Fibroblast of skin of left quadriceps (primary cell): ENCODE data around the gene SNTG2.
"Not testable (repeated sequence)": the region's sequence is repeated elsewhere in the genome, so short reads cannot be mapped to it uniquely, and the experiment has no call there.

Source experiments
- DNase-seq, 2 experiments: peaks; one replicate each; pipeline ENCODE4 v3.0.0-alpha.2; 2013; ENCODE audit warnings: low read depth in 2 of 2

Gene SNTG2

DNA sequence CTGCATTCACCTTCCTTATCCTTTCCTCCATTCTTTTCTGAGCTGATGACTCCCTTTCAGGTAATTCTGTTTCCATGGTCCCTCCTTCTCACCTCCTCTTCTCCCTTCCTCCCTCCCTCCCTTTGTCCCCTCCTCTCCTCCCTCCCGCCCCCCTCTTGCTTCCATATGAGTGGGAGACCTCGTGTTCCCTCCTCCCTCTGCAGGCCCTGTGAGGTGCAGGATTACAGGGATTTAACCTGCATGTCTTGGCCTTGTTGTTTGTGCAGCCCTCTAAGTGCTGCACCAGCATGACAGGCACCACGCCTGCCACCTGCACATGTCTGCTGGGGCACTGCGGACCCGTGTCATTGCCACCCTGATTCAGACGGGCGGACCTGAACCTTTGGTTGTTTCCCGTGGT, 103.1 kb downstream of the SNTG2 start:
- no peak for DNase-seq

DNA sequence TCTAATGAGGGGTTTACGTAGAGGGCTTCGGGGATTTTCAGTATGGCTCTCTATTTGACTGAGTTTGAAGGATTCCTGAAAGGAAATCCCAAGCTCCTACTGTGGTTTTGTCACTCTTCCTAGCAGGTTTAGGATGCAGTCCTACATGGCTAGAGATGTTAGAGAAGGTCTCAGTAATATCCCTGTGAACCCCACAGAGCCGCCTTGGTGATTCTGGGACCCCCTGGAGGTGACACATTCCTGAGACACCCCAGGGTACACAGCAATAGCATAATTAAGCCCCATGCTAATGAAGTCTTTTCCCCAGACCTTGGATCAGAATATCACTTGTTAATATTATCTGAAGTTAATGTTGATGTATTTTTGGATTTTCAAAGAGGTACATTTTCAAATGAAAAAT, 103.8 kb downstream of the SNTG2 start:
- DNase-seq, result no peak

DNA sequence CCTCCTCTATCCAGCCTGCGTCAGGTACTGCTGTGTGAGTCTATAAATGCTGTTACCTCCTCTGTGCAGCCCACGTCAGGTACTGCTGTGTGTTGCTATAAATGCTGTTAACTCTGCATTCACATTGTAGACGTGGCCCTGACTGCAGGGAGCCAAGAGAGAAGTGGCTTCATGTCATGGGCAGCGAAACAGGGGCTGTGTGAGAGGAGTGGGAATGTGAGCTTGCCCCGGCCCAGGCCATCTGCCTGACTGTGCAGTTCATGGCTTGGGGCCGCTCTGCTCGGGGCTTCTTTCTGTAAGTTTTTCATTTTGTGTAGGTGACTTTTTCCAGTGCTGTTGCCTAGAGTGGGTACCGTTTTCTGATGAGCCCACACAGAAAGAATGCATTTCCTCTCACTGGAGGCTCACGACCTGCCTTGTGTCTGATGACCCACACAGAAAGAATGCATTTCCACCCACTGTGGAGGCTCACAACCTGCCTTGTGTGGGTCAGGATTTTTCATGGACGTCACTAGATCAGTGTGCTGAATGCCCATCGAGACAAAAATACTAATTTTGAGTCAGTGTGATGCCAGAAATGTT, 104.5 kb downstream of the SNTG2 start:
- peak; percentile 48 to 58 for DNase-seq

DNA sequence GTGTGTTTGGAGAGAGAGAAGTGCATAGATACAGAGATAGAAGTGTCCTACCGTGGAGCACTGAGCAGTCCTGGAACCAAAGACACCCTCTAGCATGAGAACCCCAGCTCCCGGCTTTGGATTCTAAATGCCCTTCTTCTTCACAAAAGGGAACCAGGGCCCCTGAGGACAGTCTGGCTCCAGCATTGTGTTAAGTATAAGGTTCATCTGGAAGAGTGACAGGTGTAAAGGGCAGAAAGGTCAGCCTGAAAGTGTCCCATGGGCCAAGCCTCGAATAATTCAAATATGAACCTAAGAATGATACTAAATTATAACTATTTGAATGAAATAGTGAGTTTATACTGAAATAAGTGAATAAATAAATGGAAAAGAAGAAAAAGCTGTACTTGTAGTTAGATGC, 109.7 kb downstream of the SNTG2 start:
- no peak for DNase-seq

DNA sequence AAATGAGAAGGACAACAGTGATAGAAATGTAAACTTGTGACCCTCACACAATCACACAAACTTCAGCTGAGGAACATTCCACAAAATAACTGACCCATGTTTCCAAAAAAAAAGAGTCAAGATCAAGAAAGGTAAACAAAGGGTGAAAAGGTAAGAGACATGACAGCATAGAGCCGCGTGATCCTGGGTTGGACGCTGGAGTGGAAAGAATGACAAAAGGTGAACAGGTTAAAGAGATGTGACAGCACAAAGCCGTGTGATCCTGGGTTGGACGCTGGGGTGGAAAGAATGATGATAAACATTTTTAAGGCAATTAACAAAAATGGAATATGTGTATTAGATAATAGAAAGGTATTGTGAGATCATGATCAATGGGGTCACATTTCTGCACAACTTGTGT, 110.3 kb downstream of the SNTG2 start:
- no peak for DNase-seq

DNA sequence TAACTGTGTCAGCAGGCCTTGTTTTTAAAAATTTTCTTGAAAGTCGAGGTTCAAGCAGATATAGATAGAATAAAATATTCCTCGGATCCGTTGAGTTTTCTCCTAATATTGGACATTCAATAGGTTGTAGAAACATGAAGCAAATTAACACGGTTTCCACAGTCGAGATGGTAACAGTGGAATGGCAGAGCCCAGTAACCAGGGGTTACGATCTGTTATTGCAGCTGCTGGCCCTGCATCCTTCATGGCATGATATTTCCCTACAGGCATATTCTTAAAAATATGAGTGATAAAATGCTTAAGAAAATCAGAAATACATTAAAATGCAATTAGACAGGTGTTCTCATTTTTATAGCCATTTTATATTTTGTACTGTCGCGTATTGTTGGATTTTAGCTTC, 117.6 kb downstream of the SNTG2 start:
- DNase-seq, result no peak

DNA sequence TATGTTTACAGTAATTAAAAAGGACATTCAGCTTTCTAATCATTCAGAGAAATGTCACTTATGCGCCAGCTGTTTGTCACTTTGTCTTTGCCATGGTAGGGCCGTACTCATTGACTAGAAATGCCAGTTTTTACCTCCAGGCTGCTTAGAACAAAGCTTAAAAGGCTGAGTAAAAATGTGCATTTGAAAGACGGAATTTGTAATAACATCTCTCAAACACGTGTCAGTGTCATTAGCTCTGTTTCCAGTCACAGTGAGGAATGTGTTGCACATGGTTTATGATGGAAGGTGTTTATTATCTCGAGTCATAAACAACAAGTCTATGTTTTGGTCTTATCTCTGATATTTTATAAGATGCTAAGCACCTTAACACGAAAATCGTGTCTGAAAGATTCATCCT, 118.2 kb downstream of the SNTG2 start:
- no peak for DNase-seq

DNA sequence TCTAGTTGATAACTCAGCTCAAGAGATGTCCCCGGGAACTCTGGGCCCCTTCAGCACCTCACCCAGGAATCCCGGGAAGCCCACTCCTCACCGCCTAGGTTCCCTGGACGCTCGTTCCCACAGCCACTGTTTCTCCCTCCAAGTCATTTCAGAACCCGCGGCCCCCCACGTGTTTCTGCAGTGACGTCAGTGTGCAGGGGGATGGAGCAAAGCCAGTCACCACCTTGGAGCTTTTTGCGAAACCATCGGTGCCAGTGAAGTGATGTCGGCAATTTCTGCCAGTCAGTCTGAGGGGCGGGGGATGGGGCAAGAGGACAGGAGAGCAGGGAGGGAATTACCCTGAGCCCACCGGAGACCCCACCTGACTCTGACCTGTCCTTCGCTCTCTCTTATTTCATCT, 119.2 kb downstream of the SNTG2 start:
- DNase-seq, result no peak

DNA sequence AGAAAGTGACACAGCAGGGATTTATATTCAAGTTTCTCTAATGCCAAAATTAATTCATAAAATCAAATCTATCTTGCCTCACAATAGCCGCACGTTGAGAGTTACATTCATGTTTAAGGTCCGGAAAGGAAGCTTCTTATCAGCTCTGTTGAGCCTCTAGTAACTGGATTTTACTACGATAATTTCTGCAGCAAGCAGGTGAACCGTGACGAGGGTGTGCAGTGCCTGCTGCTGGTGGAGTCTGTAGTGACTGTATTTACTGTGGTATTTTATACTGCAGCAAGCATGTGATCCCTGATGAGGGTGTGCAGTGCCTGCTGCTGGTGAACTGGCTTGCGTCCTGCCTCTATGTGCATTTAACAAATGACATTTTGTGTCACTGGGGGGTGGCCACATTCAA, 120.0 kb downstream of the SNTG2 start:
- no peak for DNase-seq

DNA sequence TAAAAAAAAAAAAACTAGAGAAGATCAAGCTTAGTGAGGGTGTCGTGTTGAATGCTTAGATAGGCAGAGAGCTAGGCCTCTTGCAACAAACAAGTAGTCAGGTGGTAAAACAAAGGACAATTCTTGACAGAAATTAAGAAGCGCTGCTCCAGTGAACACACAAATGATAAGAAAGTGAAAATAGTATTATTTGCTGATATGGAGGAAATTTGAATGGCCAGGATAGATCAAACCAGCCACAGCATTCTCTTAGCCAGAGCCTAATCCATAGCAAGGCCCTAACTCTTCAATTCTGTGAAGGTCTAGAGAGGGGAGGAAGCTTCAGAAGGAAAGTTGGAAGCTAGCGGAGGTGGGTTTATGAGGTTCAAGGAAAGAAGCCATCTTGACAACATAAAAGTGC, 121.0 kb downstream of the SNTG2 start:
- DNase-seq, result no peak

DNA sequence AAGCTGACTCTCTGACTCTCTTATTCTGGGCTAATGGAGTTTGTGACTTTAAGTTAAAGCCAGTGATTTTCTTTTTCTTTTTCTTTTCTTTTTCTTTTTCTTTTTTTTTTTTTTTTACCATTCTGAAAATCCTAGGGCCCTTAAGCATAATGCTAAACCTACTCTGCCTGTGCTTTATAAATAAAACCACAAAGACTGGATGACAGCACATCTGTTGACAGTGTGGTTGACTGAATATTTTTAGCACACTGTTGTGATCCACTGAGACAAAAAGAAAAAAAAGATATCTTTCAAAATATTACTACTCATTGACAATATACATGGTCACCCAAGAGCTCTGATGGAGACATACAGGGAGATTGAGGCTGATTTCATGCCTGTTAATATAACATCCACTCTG, 121.6 kb downstream of the SNTG2 start:
- no peak for DNase-seq

DNA sequence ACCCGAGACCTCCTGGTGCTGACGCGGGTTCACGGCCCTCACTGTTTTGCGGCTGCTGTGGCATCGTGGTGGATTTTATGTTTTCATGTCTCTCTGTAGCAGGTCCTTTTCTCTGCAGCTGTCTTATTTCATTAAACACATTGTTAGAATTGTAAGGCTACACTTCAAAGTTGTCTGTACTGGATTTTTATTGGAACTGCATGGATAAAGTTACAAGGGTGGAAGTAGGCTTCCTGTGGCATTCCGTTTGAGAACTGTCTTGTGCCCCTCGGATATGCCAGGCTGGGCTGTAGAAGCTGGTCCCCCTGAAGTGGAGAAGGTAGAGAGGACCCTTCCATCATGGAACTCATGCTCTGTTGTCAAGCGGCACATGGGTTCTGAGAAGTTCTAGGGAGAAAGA, 127.3 kb downstream of the SNTG2 start:
- no peak for DNase-seq

DNA sequence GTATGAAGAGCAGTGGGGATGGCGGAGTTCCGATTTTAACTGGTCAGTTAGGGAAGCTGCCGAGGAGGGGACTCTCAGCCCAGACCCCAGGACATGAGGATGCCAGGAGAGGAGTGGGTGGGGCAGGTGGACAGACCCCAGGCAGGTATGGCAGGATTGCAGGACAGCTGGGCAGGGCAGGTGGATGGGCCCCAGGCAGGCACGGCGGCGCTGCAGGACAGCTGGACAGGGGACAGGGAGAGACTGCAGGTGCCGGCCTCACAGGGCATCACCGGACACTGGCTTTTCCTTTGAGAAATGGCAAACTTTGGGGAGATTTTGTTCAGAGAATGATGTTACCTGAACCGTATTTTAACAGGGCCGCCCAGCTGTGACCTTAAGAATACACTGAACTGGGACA, 127.7 kb downstream of the SNTG2 start:
- no peak for DNase-seq

DNA sequence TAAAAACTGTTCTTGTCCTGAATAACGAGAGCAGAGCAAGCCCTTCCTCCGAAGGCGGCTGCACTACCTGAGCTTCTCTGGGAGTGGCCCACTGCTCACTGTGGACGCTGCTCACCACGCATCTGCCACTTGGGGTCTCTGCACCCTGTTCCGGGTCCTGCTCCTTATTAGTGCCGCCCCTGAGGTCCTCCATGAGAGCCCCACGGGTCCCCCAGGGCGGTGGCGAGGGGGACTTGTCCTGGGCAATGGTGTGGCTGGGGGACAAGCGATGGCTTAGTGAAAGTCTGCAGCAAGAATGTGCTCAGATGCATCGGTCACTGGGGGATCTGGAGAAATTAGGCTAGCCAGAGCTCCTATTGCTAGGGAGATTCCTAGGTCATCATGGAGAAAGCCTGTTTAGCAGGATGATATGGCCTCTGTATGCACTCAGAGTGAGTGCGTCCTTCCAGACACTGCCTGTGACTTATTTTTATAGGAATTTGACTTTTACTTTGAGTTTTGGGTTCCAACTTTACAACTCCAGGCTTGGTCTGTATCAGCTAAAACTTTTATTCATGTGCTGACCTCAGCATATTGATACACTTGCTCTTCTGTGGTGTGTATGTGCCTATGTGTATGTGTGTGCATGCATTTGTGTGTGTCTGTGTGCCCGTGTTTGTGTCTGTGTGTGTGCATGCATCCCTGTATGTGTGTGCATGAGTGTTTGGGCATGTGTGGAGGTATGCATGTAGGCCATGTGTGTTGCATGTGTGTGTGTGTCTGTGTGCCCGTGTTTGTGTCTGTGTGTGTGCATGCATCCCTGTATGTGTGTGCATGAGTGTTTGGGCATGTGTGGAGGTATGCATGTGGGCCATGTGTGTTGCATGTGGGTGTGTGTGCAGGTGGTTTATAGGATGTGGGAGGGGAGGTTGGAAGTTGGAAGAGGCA, 129.5 kb downstream of the SNTG2 start:
- no peak for DNase-seq

DNA sequence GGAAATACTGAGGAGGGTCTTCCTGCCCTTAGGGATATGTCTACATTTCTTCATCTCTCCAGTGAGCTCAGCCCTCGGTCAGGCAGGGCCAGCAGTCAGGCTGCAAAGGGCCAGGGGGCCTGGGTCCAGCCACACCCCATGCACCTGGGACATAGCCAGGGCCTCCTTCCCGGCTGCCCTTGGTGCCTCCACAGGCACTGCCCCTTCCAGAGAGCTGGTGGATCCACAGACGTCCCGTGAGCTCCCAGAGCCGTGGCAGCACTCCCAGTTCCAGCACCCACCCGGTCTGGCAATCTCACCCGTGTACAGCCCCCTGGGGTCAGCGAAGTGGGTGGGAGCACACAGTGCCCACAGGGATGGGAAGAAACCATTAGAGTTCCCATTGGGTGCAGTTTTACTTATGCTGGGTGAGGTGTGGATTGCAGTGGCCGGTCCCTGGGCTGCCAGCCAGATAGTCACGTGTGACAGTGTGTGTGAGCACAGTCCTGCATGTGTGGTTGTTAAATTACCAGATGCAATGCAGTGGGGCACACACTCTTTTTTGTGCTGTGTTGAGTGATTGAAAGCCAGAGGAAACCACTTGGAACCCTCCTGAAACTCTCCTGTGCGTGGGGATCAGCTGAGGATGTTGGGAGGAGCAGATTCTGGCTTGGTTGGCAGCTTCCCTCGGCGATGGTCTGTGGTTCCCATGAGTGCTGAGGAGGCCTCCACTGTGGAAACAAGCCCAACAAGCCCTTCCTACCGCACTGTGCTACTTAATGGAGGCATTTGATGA, 131.0 kb downstream of the SNTG2 start:
- DNase-seq, result peak; percentile 13 to 22

DNA sequence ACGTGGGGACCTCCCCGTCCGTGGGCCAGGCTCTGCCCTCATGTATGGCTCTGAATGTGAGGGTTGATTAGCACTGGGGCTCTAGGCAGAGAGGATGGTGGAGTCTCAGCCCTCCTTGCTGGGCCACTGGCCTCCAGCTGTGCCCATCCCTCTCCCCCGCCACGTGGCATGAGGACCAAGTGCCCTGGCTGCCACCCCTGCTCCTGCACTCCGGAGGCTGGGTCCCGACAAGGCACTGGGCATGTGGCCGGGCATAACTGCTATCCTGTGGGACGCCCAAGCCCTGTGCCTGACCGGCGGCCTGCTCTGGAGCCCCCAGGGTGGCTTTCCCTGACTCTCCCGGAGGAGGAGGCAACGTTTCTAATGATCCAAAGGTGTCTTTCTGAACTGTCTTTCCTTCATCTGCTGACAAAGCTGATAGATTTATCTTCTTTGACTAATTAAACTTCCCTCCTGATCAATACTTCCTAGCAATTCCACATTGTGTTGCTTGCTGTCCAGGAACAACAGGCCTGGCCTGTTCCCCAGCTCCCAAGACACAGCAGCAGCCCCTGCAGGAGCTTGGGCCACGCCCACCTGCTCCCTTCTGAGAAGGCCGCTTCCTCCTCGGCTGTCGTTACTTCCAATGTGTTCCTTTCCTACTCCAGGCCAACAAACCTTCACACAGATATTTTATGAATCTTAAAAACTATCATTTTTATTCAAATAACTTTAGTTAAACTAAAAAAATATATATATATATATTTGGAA, 132.0 kb downstream of the SNTG2 start:
- DNase-seq, result no peak

DNA sequence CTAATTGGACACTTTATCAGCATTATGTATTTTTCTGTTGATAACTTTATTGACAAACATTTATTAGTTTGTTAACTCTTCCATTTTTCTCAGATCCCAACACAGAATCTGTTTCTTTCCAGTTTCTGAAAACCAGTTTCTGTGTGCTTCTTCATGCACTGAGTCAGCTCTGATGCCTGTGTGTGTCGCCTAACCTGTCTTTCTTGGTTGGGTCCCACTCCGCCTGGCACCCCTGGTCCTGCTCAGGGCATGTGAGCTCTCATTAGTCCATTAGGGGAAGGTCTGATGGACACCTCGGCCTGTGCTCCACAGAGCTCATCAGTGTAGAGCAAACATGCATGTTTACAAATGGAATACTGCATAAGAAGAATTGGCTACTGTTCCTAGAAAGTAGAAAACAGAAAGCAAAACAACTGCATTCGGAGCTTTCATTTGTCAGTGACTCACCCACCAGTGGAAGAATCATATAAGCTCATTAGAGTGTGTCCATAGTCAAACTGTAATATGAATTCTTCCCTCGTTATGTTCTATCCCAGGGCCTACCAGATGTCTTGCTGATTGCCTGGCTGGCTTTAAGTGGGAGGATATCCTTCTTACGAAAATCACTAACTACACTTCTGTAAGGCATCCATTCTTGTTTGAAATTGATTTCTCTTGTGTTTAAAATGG, 137.7 kb downstream of the SNTG2 start:
- no peak for DNase-seq

DNA sequence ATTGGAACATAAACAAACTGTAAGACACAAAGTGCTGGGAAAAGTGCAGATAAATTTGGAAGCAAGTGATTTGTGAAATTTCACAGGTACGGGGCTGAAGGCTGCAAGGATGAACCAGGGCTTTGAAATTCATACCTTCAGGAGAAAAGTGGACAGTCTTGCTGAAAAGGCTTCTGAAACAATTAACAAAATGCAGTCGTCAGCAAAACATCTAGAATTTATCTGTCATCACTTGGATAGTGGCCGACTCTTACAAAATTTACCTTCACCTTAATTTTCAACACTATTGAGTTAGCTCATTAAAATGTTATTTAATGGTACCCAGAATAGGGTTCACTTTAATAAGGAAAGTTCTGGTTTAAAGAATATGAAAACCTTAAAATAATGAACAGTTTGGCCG, 138.3 kb downstream of the SNTG2 start:
- no peak for DNase-seq

DNA sequence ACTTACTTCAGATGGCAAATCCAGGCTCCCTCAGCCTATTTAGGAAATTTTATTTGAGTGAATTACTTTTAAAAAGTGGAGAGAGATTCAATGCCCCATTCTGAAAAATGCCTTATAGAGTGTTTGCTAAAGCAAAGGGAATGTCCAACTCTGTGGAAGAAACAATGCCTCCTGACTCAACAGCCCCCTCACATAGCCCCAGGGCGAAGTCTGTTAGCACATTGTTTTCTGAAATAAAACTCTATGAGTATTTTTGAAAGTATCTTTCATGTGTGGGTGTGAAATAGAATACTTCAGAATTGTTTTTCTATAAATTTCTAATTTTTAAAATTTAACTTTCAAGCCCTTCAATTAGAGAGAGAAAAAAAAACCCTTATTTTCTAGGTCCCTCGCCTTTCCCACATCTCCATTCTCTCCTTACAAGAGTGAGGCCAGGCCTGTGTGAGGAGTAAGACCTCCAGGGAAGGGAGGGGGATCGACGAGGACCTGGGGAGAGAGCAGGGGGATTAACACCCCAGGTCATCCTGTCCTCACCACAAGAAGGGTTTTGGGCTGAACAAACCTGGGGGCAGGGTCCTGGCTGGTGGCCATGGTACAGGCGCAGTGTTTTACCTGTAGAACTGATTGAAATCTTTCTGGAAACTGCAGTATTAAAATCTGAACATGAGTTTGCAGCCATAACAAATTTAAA, 141.4 kb downstream of the SNTG2 start:
- no peak for DNase-seq

DNA sequence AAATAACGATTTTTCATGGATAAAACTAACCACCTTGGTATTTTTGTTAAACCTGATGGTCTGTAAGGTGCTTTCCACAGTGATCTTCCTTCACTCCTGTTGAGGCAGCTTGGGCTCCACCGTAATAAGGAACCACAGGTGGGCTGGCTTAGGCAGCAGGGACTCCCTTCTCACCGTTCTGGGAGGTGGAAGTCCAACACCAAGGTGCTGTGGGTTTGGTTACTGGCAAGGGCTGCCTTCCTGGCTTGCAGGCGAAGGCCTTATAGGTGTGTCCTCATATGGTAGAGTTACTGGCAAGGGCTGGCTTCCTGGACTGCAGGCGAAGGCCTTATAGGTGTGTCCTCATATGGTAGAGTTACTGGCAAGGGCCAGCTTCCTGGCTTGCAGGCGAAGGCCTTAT, 143.0 kb downstream of the SNTG2 start:
- not testable (repeated sequence) for DNase-seq

DNA sequence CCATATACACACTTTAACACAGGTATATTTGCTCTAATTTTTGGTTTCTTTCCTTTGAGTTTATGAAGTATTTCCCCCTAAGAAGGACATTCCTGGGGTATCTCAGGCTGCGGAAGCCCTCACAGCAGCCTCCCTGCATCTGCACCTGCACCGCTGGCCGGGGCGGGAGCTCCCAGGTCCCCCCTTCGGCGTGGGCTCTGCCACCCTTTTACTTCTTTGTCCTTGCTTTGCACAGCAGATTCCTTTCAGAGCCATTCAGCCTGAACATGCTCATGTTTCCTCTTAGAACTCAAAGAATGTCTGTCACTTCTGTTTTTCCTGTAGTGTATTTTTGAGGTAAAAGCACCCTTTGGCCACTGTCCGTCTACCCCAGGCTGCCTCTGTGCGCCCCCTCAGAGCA, 146.5 kb downstream of the SNTG2 start:
- no peak for DNase-seq
